ENCODE data around the gene SV2C.
A peak's percentile ranks its signal among the peaks of the same experiment; 100 is the strongest.

The SV2C gene

GRCh38 chr5:76251656-76252055 is 168.5 kb downstream of the SV2C start:
- DNase-seq (ENCODE audit: low read depth): no peak

GRCh38 chr5:76252437-76252836 is 169.3 kb downstream of the SV2C start:
- no peak for DNase-seq (ENCODE audit: low read depth)

GRCh38 chr5:76256116-76256889 is 173.1 kb downstream of the SV2C start:
- DNase-seq (ENCODE audit: low read depth): peak; percentile 27

- no peak for DNase-seq (ENCODE audit: low read depth)
Measured at GRCh38 chr5:76257225-76257833, 174.1 kb downstream of the SV2C start.

- no peak for DNase-seq (ENCODE audit: low read depth)
Measured at GRCh38 chr5:76257897-76258296, 174.7 kb downstream of the SV2C start.

- no peak for DNase-seq (ENCODE audit: low read depth)
Measured at GRCh38 chr5:76264681-76265080, 181.5 kb downstream of the SV2C start.

- DNase-seq (ENCODE audit: low read depth): no peak
Measured at GRCh38 chr5:76269259-76269931, 186.2 kb downstream of the SV2C start.

GRCh38 chr5:76269932-76270610 is 186.9 kb downstream of the SV2C start:
- no peak for DNase-seq (ENCODE audit: low read depth)

GRCh38 chr5:76271836-76272235 is 188.7 kb downstream of the SV2C start:
- DNase-seq (ENCODE audit: low read depth): no peak

- DNase-seq (ENCODE audit: low read depth): no peak
Measured at GRCh38 chr5:76273206-76273885, 190.2 kb downstream of the SV2C start.

- no peak for DNase-seq (ENCODE audit: low read depth)
Measured at GRCh38 chr5:76274571-76274970, 191.4 kb downstream of the SV2C start.

GRCh38 chr5:76277736-76278135 is 194.6 kb downstream of the SV2C start:
- no peak for DNase-seq (ENCODE audit: low read depth)

- no peak for DNase-seq (ENCODE audit: low read depth)
Measured at GRCh38 chr5:76278261-76278789, 195.1 kb downstream of the SV2C start.

- DNase-seq (ENCODE audit: low read depth): no peak
Measured at GRCh38 chr5:76280494-76280893, 197.3 kb downstream of the SV2C start.

GRCh38 chr5:76283670-76284069 is 200.5 kb downstream of the SV2C start:
- DNase-seq (ENCODE audit: low read depth): no peak

- no peak for DNase-seq (ENCODE audit: low read depth)
Measured at GRCh38 chr5:76289692-76290091, 206.5 kb downstream of the SV2C start.

GRCh38 chr5:76290321-76290757 is 207.2 kb downstream of the SV2C start:
- no peak for DNase-seq (ENCODE audit: low read depth)

GRCh38 chr5:76291305-76292077 is 208.3 kb downstream of the SV2C start:
- DNase-seq (ENCODE audit: low read depth): no peak

GRCh38 chr5:76292620-76293322 is 209.6 kb downstream of the SV2C start:
- no peak for DNase-seq (ENCODE audit: low read depth)

- no peak for DNase-seq (ENCODE audit: low read depth)
Measured at GRCh38 chr5:76294573-76294972, 211.4 kb downstream of the SV2C start.
